Stimulated activated CD4-positive, alpha-beta T cell treated with anti-CD3 and anti-CD28 coated beads, Interleukin-2, amount 100 ng/mL, for 48 hours (primary cell): ENCODE results near the gene GPR32.
"Not testable (repeated sequence)": the region's sequence is repeated elsewhere in the genome, so short reads cannot be mapped to it uniquely, and the experiment has no call there.

Source experiments
- DNase-seq, 2 donors: peaks; one replicate each; pipeline ENCODE4 v3.0.0-alpha.2; 2020

The GPR32 gene

DNA sequence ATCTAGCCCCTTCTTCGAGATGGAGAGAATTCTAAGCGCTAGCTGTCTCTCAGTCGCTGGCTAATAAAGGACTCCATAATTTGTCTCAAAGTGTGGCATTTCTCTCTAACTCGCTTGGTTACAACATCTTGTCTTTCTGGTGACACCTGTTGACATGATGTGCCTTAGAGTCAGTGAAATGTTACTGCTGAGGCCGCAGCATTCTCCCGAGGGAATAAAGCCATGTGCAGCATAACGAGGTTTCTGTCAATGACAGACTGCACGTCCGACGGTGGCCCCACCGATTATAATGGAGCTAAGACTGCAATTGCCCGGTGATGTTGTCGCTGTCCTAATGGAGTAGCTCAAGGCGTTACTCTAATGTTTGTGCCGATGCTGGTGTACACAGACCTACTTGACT lies 20.3 kb upstream of the GPR32 start:
- DNase-seq: no peak

DNA sequence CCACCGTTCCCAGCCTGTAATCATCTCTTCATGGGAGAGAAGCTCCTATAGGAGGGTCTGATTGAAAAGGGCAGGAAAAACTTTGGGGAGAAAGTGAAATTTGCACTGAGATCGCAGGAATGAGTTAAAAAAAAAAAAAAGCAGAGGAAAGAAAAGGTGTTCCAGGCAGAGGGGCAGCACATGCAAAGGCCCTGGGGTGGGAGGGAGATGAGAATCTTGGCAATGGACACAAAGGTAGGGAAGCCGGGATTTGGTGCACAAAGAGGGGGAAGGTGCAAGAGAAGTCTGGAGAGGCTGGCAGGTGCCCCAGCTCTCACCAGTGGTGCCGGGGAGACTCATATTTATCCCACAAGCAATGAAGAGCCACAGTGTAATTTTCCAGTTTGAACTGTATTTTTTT lies 16.4 kb upstream of the GPR32 start:
- DNase-seq: no peak

DNA sequence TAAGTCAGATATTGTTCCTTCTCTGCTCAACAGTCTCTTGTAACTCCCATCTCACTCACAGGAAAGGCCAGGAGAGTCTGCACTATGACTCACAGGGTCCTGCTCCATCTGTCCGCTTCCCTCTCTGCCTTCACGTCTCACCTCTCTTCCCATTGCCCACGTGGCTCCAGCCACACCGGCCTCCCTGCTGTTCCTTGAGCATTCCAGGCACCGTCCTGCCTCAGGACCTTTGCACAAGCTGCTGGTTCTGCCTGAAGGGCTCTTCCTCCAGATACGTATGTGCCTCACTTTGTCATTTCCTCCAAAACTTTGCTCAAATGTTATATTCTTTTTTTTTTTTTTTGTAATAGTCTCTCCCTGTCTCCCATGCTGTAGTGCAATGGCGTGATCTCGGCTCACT lies 14.0 kb upstream of the GPR32 start:
- not testable (repeated sequence) for DNase-seq

DNA sequence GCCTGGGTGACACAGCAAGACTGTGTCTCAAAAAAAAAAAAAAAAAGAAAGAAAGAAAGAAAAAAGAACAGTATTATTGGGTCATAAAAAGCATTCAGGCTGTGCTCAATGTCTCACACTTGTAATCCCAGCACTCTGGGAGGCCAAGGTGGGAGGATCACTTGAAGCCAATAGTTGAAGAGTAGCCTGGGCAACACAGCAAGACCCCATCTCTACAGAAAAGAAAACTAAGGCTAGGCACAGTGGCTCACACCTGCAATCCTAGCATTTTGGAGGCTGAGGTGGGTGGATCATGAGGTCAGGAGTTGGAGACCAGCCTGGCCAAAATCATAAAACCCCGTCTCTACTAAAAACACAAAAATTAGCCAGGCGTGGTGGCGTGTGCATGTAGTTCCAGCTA lies 12.6 kb upstream of the GPR32 start:
- not testable (repeated sequence) for DNase-seq

DNA sequence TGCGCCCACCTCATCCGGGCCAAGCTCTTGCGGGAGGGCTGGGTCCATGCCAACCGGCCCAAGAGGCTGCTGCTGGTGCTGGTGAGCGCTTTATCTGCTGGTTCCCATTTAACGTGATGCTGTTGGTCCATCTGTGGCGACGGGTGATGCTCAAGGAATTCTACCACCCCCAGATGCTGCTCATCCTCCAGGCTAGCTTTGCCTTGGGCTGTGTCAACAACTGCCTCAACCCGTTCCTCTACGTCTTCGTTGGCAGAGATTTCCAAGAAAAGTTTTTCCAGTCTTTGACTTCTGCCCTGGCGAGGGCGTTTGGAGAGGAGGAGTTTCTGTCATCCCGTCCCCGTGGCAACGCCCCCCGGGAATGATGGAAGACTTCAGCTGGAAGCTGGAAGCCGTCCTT lies 11.2 kb upstream of the GPR32 start:
- DNase-seq: not testable (repeated sequence)

DNA sequence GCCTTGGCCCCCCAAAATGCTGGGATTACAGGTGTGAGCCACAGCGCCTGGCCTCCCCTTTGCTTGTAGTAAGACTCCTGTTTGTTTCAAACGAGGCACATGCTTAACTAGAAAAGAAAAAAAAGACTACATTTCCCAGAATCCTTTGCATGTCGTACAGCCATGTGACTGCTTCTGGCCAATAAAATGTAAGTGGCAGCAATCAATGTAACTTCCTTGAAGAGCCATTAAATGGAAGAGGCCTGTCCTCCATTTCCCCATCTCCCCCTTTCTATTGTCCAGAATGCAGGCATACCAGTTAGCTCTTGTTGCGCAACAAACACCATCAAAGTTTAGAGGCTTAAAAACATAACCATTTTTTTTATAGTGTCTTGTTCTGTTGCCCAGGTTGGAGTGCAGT lies 10.4 kb upstream of the GPR32 start:
- no peak for DNase-seq

DNA sequence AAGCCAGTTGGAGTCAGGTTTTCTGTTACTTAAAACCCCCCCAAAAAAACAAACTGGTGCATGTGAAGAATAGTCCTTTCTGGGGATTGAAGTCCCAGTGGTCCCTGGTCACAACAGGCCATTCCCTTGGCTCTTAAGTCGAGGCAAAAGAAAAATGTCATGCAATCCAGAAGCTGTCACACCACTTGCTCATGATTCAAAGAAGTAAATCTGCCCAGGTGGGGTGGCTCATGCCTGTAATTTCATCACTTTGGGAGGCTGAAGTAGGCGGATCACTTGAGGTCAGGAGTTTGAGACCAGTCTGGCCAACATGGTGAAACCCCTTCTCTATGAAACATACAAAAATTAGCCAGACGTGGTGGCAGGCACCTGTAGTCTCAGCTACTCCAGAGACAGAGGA lies 8.8 kb upstream of the GPR32 start:
- not testable (repeated sequence) for DNase-seq

DNA sequence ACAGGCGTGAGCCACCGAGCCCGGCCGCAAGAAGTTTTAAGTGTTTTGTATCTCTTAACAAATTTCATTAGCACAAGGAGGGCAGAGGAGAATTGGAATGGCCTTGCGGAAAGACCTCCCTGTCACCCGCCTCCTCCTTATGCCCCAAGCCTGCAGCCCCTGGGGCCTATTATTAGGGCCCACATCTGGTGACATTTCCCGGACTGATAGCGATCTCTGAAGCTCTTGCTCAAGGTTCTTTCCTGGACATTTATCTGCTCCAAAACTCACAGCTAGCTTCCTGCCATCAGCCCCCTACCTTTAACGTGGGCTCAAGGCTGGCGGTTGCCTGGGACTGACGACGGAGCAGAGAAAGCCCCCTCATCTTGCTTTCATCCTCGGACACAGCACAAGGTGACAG lies 6.7 kb upstream of the GPR32 start:
- DNase-seq: not testable (repeated sequence)

DNA sequence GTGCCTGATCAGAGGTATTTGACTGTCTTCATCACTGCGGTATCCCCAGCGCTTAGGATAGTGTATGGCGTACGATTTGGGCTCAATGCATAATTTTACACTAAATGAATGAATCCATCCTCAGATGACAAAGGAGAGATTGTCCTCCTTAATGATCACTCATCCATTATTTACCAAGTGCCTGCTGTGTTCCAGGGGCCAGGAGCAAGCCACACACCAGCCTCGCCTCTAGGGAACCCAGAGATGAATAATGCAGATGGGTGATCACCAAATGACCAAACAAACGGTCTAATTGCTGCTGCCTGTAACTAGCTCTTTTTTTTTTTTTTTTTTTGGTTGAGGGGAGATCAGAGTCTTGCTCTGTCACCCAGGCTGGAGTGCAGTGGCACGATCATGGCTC lies 5.9 kb upstream of the GPR32 start:
- no peak for DNase-seq

DNA sequence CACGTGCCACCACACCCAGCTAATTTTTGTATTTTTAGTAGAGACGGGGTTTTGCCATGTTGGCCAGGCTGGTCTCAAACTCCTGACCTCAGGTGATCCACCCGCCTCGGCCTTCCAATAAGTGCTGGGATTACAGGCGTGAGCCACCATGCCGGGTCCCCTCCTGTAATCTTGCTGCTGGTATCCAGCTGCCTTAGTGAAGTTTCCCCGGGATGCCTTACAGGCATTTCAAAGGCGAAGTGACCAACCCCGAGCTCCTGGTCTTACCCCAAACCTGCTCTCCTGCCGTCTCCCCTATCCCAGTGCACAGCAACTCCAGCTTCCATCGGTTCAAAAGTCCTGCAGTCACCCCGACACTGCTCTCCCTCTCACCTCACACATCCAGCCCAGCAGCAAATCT lies 3.5 kb upstream of the GPR32 start:
- DNase-seq: not testable (repeated sequence)

DNA sequence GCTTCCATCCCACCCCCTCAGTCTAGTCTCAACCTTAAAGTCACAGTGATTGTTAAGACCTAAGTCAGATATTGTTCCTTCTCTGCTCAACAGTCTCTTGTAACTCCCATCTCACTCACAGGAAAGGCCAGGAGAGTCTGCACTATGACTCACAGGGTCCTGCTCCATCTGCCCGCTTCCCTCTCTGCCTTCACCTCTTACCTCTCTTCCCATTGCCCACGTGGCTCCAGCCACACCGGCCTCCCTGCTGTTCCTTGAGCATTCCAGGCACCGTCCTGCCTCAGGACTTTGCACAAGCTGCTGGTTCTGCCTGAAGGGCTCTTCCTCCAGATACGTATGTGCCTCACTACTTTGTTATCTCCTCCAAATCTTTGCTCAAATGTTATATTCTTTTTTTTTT lies 3.0 kb upstream of the GPR32 start:
- not testable (repeated sequence) for DNase-seq

DNA sequence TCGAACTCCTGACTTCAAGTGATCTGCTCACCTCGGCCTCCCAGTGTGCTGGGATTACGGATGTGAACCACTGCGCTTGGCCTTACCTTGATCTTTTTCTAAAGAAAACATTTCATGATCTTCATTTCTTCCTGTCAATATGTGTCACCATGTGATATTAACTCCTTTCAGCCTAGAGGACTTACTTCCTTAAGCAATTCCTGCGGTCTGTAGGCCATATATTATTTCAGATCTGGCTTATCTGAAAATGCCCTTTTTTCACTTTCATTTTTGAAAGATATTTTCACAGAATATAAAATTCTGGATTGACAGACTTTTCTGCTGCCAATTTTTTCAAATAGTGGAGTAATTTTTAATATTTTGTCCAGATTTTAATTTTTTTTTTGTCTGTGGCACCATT lies 2.0 kb upstream of the GPR32 start:
- no peak for DNase-seq

DNA sequence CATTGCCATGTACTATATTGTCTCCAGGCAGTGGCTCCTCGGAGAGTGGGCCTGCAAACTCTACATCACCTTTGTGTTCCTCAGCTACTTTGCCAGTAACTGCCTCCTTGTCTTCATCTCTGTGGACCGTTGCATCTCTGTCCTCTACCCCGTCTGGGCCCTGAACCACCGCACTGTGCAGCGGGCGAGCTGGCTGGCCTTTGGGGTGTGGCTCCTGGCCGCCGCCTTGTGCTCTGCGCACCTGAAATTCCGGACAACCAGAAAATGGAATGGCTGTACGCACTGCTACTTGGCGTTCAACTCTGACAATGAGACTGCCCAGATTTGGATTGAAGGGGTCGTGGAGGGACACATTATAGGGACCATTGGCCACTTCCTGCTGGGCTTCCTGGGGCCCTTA lies 624 bp downstream of the GPR32 start:
- DNase-seq: no peak

DNA sequence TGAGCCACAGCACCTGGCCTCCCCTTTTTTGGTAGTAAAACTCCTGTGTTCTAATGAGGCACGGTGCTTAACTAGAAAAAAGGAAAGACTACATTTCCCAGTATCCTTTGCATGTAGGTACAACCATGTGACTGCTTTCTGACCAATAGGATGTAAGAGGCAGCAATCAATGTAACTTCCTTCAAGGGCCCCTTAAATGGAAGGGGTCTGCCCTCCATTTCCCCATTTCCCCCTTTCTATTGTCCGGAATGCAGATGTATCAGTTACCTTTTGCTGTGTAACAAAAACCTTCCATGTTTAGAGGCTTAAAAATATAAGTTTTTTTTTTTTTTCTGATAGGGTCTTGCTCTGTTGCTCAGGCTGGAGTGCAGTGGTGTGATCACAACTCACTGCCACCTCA lies 2.2 kb downstream of the GPR32 start:
- DNase-seq: no peak

DNA sequence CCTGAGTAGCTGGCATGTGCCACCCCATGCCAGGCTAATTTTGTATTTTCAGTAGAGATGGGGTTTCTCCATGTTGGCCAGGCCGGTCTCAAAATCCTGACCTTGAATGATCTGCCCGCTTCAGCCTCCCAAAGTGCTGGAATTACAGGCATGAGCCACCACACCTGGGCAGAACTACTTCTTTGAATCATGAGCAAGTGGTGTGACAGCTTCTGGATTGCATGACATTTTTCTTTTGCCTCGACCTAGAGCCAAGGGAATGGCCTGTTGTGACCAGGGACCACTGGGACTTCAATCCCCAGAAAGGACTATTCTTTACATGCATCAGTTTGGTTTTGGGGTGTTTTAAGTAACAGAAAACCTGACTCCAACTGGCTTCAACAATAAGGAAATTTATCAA lies 2.6 kb downstream of the GPR32 start:
- not testable (repeated sequence) for DNase-seq

DNA sequence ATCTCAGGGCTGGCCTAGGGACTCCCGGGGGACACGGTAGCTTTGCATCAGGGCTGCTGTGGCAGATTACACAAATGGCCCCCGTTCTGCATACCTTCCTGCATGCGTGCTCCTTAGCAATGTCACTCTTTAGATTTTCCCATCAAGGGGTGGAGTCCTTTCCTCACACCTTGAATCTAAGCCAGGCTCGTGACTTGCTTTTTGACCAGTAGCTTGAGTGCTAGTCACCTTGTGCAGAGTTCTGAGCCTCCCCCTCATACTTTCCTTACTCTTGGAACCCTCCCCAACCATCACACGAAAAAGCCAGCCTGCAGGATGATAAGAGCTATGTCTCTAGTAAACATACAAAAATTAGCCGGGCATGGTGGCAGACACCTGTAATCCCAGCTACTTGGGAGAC lies 3.2 kb downstream of the GPR32 start:
- DNase-seq: not testable (repeated sequence)

DNA sequence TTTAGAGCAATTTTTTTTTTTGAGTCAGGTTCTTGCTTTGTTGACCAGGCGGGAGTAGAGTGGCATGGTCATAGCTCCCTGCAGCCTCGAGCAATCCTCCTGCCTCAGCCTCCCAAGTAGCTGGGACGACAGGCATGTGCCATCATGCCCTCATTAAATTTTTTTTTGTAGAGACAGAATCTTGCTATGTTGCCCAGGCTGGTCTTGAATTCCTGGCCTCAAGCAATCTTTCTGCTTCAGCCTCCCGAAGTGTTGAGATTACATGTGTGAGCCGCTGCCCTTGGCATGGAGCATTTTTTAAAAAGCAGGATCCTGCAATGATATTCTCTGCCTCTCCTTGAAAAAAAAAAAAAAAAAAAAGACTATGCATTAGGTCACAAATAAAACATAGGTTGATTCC lies 5.9 kb downstream of the GPR32 start:
- DNase-seq: no peak

DNA sequence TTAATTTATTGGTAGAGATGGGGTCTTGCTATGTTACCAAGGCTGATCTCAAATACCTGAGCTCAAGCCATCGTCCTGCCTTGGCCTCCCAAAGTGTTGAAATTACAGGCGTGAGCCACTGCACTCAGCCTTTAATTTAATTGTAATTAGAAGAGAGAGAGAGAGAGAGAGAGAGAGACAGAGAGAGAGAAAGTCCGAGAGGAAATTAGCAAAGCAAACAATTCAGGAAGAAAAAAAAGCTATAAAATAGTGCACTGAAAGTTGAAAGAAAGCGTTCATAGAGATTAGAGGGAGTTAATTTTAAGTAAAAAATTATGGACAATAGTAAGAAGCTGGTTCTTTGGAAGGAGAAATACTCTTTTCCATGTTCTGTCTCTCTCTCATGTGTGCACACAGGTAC lies 7.0 kb downstream of the GPR32 start:
- DNase-seq: no peak

DNA sequence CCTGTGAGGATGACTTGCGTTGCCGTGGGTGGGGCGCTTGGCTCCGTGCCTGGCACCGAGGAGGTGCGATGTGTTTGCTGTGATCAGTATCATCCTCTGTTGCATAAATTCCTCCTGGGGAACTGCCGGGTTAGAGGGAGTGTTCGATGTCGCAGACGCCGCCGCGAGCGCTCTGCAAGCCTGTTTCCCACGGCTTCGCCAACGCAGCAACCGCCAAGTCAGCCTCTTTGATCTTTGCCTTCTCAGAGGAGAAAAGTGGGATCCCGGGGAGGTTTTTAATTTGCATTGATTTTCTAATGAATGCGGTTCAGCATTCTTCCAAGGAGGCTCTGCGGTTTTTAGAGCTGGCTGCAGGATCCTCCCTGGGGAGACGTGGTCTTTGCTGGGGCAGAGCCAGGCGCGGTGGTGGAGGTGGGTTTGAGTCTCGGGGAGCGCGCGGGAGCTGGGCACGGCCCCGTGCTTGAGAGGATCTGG lies 7.6 kb downstream of the GPR32 start:
- DNase-seq: no peak

DNA sequence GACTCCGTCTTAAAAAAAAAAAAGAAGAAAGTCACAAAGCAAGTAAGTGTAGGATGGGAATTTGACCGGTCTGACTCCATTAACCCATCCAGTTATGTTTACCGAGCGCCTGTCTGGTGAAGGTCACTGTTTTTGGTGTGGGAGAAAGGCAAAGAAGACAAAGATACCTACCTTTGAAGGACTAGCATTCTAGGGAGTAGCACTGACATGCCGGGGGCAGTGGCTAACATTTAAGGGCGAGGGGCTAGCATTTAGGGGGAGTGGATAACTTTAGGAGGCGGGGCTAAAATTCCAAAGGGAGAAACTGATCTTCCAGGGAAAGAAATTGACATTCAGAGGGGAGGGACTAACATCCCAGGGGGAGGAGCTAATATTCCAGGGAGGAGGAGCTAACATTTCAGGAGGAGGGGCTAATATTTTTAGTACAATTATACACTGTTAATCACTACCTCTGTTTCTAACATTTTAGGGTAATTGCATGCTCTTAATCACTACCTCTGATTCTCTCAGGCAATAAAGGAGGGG lies 8.7 kb downstream of the GPR32 start:
- no peak for DNase-seq

DNA sequence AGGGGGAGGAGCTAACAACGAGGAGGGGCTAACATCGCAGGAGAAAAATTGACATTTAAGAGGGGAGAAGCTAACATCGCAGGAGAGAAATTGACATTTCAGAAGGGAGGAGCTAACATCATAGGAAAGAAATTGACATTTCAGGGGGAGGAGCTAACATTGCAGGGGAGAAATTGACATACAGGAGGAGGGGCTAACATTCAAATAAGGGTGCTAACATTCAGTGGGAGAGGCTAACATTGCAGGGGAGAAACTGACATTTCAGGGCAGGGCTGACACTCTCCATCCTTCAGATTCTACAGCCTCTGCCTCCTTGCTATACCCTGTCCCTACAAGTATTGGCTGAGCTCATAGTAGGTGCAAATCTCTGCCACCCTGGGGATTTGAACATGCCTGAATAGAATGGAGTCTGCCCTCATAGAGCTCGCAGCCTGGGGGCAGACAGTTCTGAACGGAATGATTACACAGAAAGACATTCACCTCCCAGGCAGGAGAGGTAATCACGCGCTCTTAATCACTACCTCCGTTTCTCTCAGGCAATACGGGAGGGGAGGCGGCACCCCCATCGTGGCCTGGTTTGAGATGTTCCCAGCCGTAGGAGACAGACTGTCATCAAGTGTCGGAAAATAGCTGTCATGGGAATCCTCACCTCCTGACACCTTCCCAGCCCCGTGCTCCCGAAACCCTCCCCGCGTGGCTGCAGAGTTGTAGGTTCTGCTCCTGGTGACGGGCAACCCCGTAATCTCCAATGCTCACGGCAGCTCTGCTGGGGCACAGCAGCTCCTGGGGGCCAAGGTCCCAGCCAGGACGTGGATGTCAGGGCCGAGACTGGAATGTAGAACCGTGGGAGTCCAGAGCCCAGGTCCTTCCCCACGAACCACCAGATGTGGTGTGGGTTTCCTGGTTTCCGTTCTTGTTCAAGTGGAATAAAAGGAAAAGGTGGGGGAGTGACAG lies 9.5 kb downstream of the GPR32 start:
- no peak for DNase-seq

DNA sequence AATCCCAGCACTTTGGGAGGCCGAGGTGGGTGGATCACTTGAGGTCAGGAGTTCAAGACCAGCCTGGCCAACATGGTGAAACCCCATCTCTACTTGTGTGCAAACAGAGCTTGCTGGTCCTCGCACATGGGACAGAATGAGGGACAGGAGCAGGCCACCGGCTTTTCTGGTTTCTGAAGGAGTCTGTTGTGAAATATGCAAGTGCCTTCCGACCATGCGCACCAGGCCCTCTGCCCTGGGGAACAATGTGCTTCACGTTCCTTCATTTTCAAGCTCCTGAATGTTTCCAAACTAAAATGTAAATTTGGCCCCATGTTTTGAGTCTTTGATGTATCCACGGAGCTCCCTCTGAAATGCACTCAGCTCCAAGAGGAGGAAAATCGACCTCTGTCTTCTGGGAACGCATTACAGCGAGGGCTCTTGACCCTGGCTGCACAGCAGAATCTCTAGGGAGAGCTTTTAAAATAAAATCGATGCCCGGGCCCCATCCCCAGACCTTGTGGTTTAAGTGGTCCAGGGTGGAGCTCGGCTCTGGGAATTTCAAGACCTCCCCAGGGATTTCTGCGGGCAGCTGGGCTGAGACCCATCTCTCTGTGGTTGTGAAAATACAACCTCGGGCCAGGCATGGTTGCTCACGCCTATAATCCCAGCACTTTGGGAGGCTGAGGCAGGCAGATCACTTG lies 10.6 kb downstream of the GPR32 start:
- no peak for DNase-seq

DNA sequence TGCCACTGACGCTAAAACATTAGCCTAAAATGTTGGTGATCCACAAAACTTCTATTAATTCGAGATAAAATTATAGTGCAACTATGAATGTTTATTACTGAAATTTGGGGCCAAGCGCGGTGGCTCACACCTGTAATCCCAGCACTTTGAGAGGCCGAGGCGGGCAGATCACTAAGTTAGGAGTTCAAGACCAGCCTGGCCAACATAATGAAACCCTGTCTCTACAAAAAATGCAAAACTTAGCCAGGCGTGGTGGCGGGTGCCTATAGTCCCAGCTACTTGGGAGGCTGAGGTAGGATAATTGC lies 13.5 kb downstream of the GPR32 start:
- not testable (repeated sequence) for DNase-seq

DNA sequence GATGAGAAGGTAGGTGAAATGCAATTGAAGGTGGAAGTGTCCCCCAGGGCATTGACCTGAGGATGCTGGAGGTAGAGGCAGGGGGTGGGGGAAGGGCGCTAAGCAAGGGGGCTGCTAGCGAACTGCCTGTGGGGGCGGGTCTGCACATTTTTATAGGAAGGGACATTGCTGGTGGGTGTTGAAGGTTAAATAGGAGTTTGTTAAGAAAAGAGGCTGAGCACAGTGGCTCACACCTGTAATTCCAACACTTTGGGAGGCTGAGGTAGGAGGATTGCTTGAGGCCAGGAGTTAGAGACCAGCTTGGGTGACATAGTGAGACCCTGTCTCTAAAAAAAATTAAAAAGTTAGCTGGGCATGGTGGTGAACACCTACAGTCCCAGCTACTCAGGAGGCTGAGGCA lies 14.4 kb downstream of the GPR32 start:
- no peak for DNase-seq
